Hepatocyte (in vitro differentiated cells): ENCODE results near the gene XCL1.

Experiments used
- CTCF ChIP-seq: fragments of 200-600 bp; sonication (generic); IDR thresholded peaks from 2 replicates; pipeline ENCODE4 v1.5.1; 2016; ENCODE audit warnings: antibody characterized with exemption, mild to moderate bottlenecking; ENCODE audit not compliant: poor library complexity
- EZH2 ChIP-seq: fragments of 200-600 bp; sonication (generic); IDR thresholded peaks from 2 replicates; pipeline ENCODE4 v1.6.1; 2016; ENCODE audit warnings: antibody characterized with exemption, mild to moderate bottlenecking, borderline replicate concordance
- EZH2phosphoT487 ChIP-seq: fragments of 200-600 bp; sonication (generic); IDR thresholded peaks from one replicate; pipeline ENCODE4 v1.6.1; 2018; ENCODE audit warnings: antibody characterized with exemption, mild to moderate bottlenecking, low read depth, moderate library complexity; ENCODE audit not compliant: unreplicated experiment, severe bottlenecking

- TF ChIP-seq EZH2: no peak
- no peak for TF ChIP-seq CTCF
- TF ChIP-seq EZH2phosphoT487: no peak
Measured at GRCh38 chr1:168617974-168618750, 41.8 kb downstream of the XCL1 start.
